Mesodermal cell (in vitro differentiated cells): ENCODE results near the gene RUSC2.

Experiments
- H3K27ac ChIP-seq: 2 replicates; pipeline ENCODE4 v1.7.0; 2013; ENCODE audit warnings: mild to moderate bottlenecking, low read depth, low read length, moderate library complexity; ENCODE audit not compliant: severe bottlenecking
- H3K36me3 ChIP-seq: 2 replicates; pipeline ENCODE4 v1.7.1; 2013; ENCODE audit warnings: mild to moderate bottlenecking, low read length, moderate library complexity; ENCODE audit not compliant: control insufficient read depth, insufficient read depth
- H3K4me1 ChIP-seq: one replicate; pipeline ENCODE4 v1.7.1; 2013; ENCODE audit warnings: mild to moderate bottlenecking, low read length; ENCODE audit not compliant: insufficient read depth, control insufficient read depth, poor library complexity, severe bottlenecking
- H3K4me3 ChIP-seq: 2 replicates; pipeline ENCODE4 v1.7.0; 2013; ENCODE audit warnings: low read length, control low read depth, mild to moderate bottlenecking; ENCODE audit not compliant: insufficient read depth, poor library complexity, severe bottlenecking; ENCODE audit errors: extremely low read depth
- H3K9me3 ChIP-seq: 2 replicates; pipeline ENCODE4 v1.7.1; 2013; ENCODE audit warnings: mild to moderate bottlenecking, low read length, moderate library complexity; ENCODE audit not compliant: control insufficient read depth
- WGBS, 2 experiments: methylation state at CpG; one replicate each; pipeline ENCODE4 v1.1.5; 2013; ENCODE audit warnings: missing lambda C conversion rate in 2 of 2; ENCODE audit not compliant: insufficient coverage in 2 of 2; 5-methylcytosine and 5-hydroxymethylcytosine counted together

RUSC2 gene

GRCh38 chr9:35511453-35511852 lies 21.5 kb downstream of the RUSC2 start:
- H3K36me3 ChIP-seq: peaks cover 17% of the 10 kb centered on the region
- H3K4me1 ChIP-seq: peaks cover 43% of the 10 kb centered on the region
- peak overlapping the region; percentile 70 for H3K27ac ChIP-seq
- 80% methylated on average over 1 of the region's 1 CpG; no CpG with 5 or more reads in 1 of the 2 experiments for WGBS, 2 experiments
- no peak overlapping the region for H3K4me3 ChIP-seq
- H3K9me3 ChIP-seq: peaks cover 6% of the 10 kb centered on the region

DNA sequence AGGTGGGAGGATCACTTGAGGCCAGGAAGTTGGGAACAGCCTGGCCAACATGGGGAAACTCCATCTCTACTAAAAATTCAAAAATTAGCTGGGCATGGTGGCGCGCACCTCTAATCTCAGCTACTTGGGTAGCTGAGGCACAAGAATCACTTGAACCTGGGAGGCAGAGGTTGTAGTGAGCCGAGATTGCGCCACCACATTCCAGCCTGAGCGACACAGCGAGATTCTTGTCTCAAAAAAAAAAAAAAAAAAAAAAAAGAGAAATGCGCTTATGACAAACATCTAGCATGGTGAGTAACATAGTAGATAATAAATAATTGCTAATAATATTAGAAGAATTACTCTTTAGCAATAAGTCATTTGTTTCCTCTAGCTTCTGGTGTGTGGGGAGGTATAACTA lies 25.9 kb downstream of the RUSC2 start:
- Histone ChIP-seq H3K36me3 (peaks cover 4% of the 10 kb centered on the region), H3K4me3 (no peak overlapping the region), H3K4me1 (peaks cover 69% of the 10 kb centered on the region), H3K27ac (peak overlapping the region; percentile 98), H3K9me3 (no peaks in the 10 kb centered on the region)
- WGBS, 2 experiments: 94 to 100% methylated on average over 2 of the region's 7 CpGs

- peaks cover 4% of the 10 kb centered on the region for H3K36me3 ChIP-seq
- no peaks in the 10 kb centered on the region for H3K9me3 ChIP-seq
- WGBS, 2 experiments: 0% methylated on average over 1 of the region's 1 CpG; no CpG with 5 or more reads in 1 of the 2 experiments
- H3K27ac ChIP-seq: peak overlapping the region; percentile 98
- peaks cover 69% of the 10 kb centered on the region for H3K4me1 ChIP-seq
- H3K4me3 ChIP-seq: no peak overlapping the region
These were observed 26.6 kb downstream of the RUSC2 start for GRCh38 chr9:35516479-35516878.

DNA sequence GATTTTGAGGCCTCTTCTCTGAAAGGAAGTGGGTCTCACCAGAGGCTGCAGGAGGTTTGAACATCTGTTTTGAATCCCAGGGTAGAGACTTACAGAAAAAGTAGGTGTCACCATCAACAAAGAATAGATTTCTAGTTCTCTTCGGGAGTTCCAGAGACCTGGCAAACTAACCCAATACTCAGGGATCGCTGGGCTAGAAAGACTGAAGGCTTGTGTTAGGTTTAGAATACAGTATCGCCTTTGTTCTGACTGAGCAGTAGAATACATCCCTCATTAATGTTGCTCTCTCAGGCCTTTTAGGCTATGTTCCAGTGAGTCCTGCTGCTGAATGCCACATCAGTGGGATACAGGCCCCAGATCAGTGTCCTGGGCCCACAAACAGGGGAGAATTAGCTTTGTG lies 27.2 kb downstream of the RUSC2 start:
- H3K4me1 ChIP-seq: peaks cover 74% of the 10 kb centered on the region
- H3K27ac ChIP-seq: peak overlapping the region; percentile 98

GRCh38 chr9:35517552-35518224 lies 27.8 kb downstream of the RUSC2 start:
- no peak overlapping the region for H3K4me3 ChIP-seq
- peak overlapping the region; percentile 98 for H3K27ac ChIP-seq
- H3K9me3 ChIP-seq: no peaks in the 10 kb centered on the region
- peaks cover 4% of the 10 kb centered on the region for H3K36me3 ChIP-seq
- WGBS, 2 experiments: 97% methylated on average over 3 of the region's 3 CpGs; no CpG with 5 or more reads in 1 of the 2 experiments
- peaks cover 79% of the 10 kb centered on the region for H3K4me1 ChIP-seq

More for the DNA sequence above, 27.2 kb downstream of the RUSC2 start:
- 53% methylated on average over 3 of the region's 3 CpGs; no CpG with 5 or more reads in 1 of the 2 experiments for WGBS, 2 experiments
- Histone ChIP-seq H3K36me3 (peaks cover 4% of the 10 kb centered on the region), H3K9me3 (no peaks in the 10 kb centered on the region), H3K4me3 (no peak overlapping the region)

DNA sequence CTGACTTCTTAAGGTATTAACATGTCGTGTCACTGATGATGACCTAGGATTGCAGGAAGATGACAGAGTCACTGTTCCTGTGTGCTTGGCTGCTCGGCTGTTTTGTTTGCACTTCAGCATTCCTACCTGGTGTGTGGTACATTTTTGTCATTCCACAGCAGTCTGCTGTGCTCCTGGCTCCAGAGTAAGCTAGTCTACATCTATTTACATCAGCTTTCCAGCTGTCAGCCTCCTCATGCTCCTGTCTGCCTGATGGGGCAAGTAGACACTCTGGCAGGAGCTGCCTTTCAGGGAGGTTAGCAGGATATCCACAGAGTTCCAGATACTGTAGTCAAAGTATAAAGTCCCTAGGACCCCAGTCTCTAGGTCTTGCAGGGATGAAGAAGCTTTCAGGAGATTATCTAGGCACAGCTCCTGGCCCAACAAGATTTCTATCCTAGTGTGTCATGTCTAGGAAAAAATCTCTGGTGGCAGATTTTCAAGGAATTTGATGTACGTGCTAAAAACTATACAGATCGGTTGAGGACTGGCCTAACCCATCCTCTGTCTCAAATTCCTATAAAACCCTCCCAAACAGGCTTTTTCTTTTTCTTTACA lies 28.4 kb downstream of the RUSC2 start:
- Histone ChIP-seq H3K4me3 (no peak overlapping the region), H3K9me3 (no peaks in the 10 kb centered on the region), H3K4me1 (peaks cover 79% of the 10 kb centered on the region), H3K27ac (peak overlapping the region; percentile 98), H3K36me3 (peaks cover 3% of the 10 kb centered on the region)
- WGBS, 2 experiments: 40 to 64% methylated on average over 2 to 4 of the region's 4 CpGs

DNA sequence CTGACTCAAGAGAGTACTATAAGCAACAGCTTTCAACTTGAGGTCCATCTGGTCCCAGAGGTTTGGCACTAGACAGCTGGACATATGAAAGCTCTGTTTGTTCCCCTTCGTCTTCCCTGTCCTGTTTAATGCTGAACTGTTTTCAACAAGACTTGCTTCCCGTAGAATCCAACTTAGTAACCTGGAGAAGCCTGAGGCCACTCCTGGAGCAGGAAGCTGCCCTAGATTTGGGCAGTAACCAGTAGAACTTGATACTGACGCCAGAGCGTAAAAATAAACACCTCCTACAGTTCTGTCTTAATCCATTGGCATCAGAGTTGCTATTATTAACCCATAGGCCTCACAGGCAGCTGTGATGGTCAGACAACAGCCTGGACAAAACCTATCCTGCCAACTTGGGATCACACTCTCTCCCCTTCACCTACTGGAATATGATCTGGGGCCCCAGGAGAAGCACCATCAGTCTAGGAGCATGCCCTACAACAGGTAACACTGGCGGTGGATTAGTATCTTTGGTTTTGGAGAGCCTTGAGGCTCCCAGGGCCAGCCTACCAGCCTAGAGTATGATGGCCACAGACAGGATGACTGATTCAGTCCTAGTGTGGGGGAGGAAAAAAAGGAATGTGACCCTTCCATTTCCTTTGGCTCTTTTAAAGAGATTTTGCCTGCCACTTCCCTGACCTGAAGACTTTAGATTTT lies 29.2 kb downstream of the RUSC2 start:
- H3K36me3 ChIP-seq: no peaks in the 10 kb centered on the region
- H3K4me3 ChIP-seq: no peak overlapping the region
- H3K27ac ChIP-seq: peak overlapping the region; percentile 98
- no peaks in the 10 kb centered on the region for H3K9me3 ChIP-seq
- 85 to 88% methylated on average over 5 of the region's 5 CpGs for WGBS, 2 experiments
- H3K4me1 ChIP-seq: peaks cover 79% of the 10 kb centered on the region

- Histone ChIP-seq H3K27ac (peak overlapping the region; percentile 98), H3K4me3 (no peak overlapping the region), H3K9me3 (no peaks in the 10 kb centered on the region), H3K36me3 (no peaks in the 10 kb centered on the region), H3K4me1 (peaks cover 77% of the 10 kb centered on the region)
- 100% methylated on average over 1 of the region's 1 CpG for whole genome bisulfite sequencing, 2 experiments
These were observed 29.9 kb downstream of the RUSC2 start for GRCh38 chr9:35519692-35520363.

GRCh38 chr9:35520364-35520710 lies 30.4 kb downstream of the RUSC2 start:
- Histone ChIP-seq H3K9me3 (no peaks in the 10 kb centered on the region), H3K4me3 (no peak overlapping the region), H3K36me3 (no peaks in the 10 kb centered on the region), H3K4me1 (peaks cover 72% of the 10 kb centered on the region), H3K27ac (peak overlapping the region; percentile 98)
- 80% methylated on average over 1 of the region's 1 CpG; no CpG with 5 or more reads in 1 of the 2 experiments for WGBS, 2 experiments

GRCh38 chr9:35521708-35522107 lies 31.8 kb downstream of the RUSC2 start:
- H3K27ac ChIP-seq: no peak overlapping the region
- no peak overlapping the region for H3K4me3 ChIP-seq
- peaks cover 65% of the 10 kb centered on the region for H3K4me1 ChIP-seq
- no peaks in the 10 kb centered on the region for H3K36me3 ChIP-seq
- no peaks in the 10 kb centered on the region for H3K9me3 ChIP-seq
- WGBS, 2 experiments: 91 to 96% methylated on average over 2 of the region's 2 CpGs
